MM.1S (cell line): ENCODE data around the gene TXLNA.

Experiments used
- EZH2 ChIP-seq: fragments of 300-600 bp; sonication (generic); optimal IDR thresholded peaks from 2 replicates; pipeline ENCODE3; 2017; ENCODE audit warnings: low read depth, mild to moderate bottlenecking, antibody characterized with exemption, low read length, mixed read lengths
- TF ChIP-seq, protein P1 (sequence below): fragments of 300-600 bp; sonication (generic); IDR thresholded peaks from 2 replicates; pipeline ENCODE4 v1.5.1; 2016; ENCODE audit warnings: antibody characterized with exemption, low read length, mixed read lengths

- TF ChIP-seq, protein P1, sequence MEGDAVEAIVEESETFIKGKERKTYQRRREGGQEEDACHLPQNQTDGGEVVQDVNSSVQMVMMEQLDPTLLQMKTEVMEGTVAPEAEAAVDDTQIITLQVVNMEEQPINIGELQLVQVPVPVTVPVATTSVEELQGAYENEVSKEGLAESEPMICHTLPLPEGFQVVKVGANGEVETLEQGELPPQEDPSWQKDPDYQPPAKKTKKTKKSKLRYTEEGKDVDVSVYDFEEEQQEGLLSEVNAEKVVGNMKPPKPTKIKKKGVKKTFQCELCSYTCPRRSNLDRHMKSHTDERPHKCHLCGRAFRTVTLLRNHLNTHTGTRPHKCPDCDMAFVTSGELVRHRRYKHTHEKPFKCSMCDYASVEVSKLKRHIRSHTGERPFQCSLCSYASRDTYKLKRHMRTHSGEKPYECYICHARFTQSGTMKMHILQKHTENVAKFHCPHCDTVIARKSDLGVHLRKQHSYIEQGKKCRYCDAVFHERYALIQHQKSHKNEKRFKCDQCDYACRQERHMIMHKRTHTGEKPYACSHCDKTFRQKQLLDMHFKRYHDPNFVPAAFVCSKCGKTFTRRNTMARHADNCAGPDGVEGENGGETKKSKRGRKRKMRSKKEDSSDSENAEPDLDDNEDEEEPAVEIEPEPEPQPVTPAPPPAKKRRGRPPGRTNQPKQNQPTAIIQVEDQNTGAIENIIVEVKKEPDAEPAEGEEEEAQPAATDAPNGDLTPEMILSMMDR: no peak
- no peak for TF ChIP-seq EZH2
Observed at GRCh38 chr1:32137111-32137510, 42.4 kb upstream of the TXLNA start.
